ENCODE measurements around the gene RELCH.
A peak's percentile ranks its signal among the peaks of the same experiment; 100 is the strongest.

The RELCH gene

GRCh38 chr18:62324917-62325805 lies 138.1 kb downstream of the RELCH start, which contains the start of gene TNFRSF11A:
TNFRSF11A (plus strand) TSS chr18:62325310; CDS start chr18:62325353, 43 bp downstream.
- Histone ChIP-seq H3K4me3 (ENCODE audit: low read length) (peak within 1 kb of the TSS; percentile 58), H3K27me3 (ENCODE audit: control insufficient read depth, low read length) (peaks cover 49% of the 10 kb centered on the region), H3K27ac (ENCODE audit: low read depth, low read length) (no peak within 1 kb of the TSS), H3K9me3 (ENCODE audit: control insufficient read depth, insufficient read depth, low read length) (no peaks in the 10 kb centered on the region), H3K79me2 (ENCODE audit: control insufficient read depth, low read length) (no peaks in the 10 kb centered on the region), H3K4me2 (ENCODE audit: low read length) (peak within 1 kb of the TSS; percentile 56), H4K20me1 (ENCODE audit: control insufficient read depth, insufficient read depth, low read depth, low read length) (no peaks in the 10 kb centered on the region), H3K36me3 (ENCODE audit: control insufficient read depth, low read length) (no peaks in the 10 kb centered on the region), H3K4me1 (ENCODE audit: control insufficient read depth, low read length) (peaks cover 12% of the 10 kb centered on the region), H3K9me2 (replicated peaks; ENCODE audit: control insufficient read depth, low read length) (no peaks in the 10 kb centered on the region), H3F3A (ENCODE audit: control insufficient read depth, insufficient read depth) (no peaks in the 10 kb centered on the region; the same call in 1 of the 2 replicates)
- TF ChIP-seq EZH2phosphoT487 (IDR thresholded peaks at IDR 0.05; ENCODE audit: borderline replicate concordance, low read length) (no peak), CTCF (IDR thresholded peaks at IDR 0.05; ENCODE audit: low read depth, low read length, poor library complexity, severe bottlenecking) (no peak)

GRCh38 chr18:62325806-62326645 lies 139.0 kb downstream of the RELCH start:
- Histone ChIP-seq H3K36me3 (ENCODE audit: control insufficient read depth, low read length) (no peaks in the 10 kb centered on the region), H3F3A (ENCODE audit: control insufficient read depth, insufficient read depth) (no peaks in the 10 kb centered on the region; the same call in 1 of the 2 replicates), H3K27ac (ENCODE audit: low read depth, low read length) (no peak overlapping the region), H3K4me2 (ENCODE audit: low read length) (peak overlapping the region; percentile 56), H3K27me3 (ENCODE audit: control insufficient read depth, low read length) (peaks cover 46% of the 10 kb centered on the region), H3K79me2 (ENCODE audit: control insufficient read depth, low read length) (no peaks in the 10 kb centered on the region), H3K4me1 (ENCODE audit: control insufficient read depth, low read length) (peaks cover 9% of the 10 kb centered on the region; the same call in 1 of the 2 replicates), H3K9me2 (replicated peaks; ENCODE audit: control insufficient read depth, low read length) (no peaks in the 10 kb centered on the region), H4K20me1 (ENCODE audit: control insufficient read depth, insufficient read depth, low read depth, low read length) (no peaks in the 10 kb centered on the region), H3K9me3 (ENCODE audit: control insufficient read depth, insufficient read depth, low read length) (no peaks in the 10 kb centered on the region), H3K4me3 (ENCODE audit: low read length) (peak overlapping the region; percentile 58)
- TF ChIP-seq CTCF (IDR thresholded peaks at IDR 0.05; ENCODE audit: low read depth, low read length, poor library complexity, severe bottlenecking) (no peak), EZH2phosphoT487 (IDR thresholded peaks at IDR 0.05; ENCODE audit: borderline replicate concordance, low read length) (no peak)

GRCh38 chr18:62326646-62327348 lies 139.7 kb downstream of the RELCH start:
- Histone ChIP-seq H3K4me2 (ENCODE audit: low read length) (no peak overlapping the region), H3K9me3 (ENCODE audit: control insufficient read depth, insufficient read depth, low read length) (no peaks in the 10 kb centered on the region), H3F3A (ENCODE audit: control insufficient read depth, insufficient read depth) (no peaks in the 10 kb centered on the region; the same call in 1 of the 2 replicates), H3K79me2 (ENCODE audit: control insufficient read depth, low read length) (no peaks in the 10 kb centered on the region), H3K27ac (ENCODE audit: low read depth, low read length) (no peak overlapping the region), H4K20me1 (ENCODE audit: control insufficient read depth, insufficient read depth, low read depth, low read length) (no peaks in the 10 kb centered on the region), H3K4me3 (ENCODE audit: low read length) (no peak overlapping the region), H3K36me3 (ENCODE audit: control insufficient read depth, low read length) (no peaks in the 10 kb centered on the region), H3K27me3 (ENCODE audit: control insufficient read depth, low read length) (peaks cover 42% of the 10 kb centered on the region), H3K4me1 (ENCODE audit: control insufficient read depth, low read length) (peaks cover 15% of the 10 kb centered on the region), H3K9me2 (replicated peaks; ENCODE audit: control insufficient read depth, low read length) (no peaks in the 10 kb centered on the region)
- TF ChIP-seq CTCF (IDR thresholded peaks at IDR 0.05; ENCODE audit: low read depth, low read length, poor library complexity, severe bottlenecking), result no peak
- TF ChIP-seq EZH2phosphoT487 (IDR thresholded peaks at IDR 0.05; ENCODE audit: borderline replicate concordance, low read length), result no peak

Data from DOHH2 (cell line).